ENCODE measurements around the gene CD164L2.
A peak's percentile ranks its signal among the peaks of the same experiment; 100 is the strongest.
"Not testable (repeated sequence)": the region's sequence is repeated elsewhere in the genome, so short reads cannot be mapped to it uniquely, and the experiment has no call there.

CD164L2 gene

DNA sequence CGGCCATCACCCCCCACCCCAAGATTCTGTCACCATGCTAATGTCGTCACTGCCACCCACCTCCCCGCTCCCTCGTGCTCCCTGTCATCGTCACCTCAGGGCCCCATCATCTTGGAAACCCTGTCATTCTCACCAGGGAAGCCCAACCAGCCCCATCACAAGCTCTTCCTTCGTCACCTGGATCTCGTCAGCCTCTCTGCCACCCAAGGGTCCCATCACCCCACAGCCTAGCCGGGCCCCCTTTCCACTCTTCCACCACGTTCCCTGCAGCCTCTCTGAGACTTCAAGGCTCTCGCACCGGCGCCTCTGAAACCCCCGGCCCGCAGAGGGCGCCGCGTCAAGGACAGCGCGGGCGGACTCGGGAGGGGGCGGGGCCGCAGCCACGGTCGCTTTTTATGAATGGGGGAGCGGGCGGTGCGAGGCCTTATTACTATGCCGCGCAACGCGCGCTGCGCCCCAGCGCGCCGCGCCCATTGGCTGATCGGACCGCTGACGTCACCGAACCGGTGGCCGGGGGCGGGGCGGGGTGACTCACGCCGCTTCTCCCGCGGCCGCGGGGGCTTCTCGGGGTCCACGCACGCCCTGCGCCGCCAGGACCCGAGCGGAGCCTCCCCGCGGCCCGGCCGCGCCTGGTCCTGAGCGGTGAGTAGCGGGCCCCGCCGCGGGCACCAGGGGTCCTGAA is 9.1 kb upstream of the CD164L2 start, which contains the start of gene GPR3:
TSS of gene GPR3 (plus strand) at position 527 of the 682 bp plus-strand sequence. CDS start 1,177 bp downstream, outside the sequence.
- Histone ChIP-seq H2AFZ (peak within 1 kb of the TSS; percentile 68), H3K27me3 (ENCODE audit: control insufficient read depth, insufficient read depth, low read length) (no peaks in the 10 kb centered on the region), H3K36me3 (ENCODE audit: control insufficient read depth, insufficient read depth, low read length) (no peaks in the 10 kb centered on the region), H3K4me1 (peaks cover 4% of the 10 kb centered on the region), H3K27ac (peak within 1 kb of the TSS; percentile 71), H3K9ac (no peak within 1 kb of the TSS), H3K79me2 (no peaks in the 10 kb centered on the region), H3K9me3 (ENCODE audit: control insufficient read depth, low read length) (no peaks in the 10 kb centered on the region), H3K4me2 (ENCODE audit: low read length) (peak within 1 kb of the TSS; percentile 88), H3K4me3 (ENCODE audit: low read depth, low read length) (peak within 1 kb of the TSS; percentile 55)
- TF ChIP-seq, protein P1, sequence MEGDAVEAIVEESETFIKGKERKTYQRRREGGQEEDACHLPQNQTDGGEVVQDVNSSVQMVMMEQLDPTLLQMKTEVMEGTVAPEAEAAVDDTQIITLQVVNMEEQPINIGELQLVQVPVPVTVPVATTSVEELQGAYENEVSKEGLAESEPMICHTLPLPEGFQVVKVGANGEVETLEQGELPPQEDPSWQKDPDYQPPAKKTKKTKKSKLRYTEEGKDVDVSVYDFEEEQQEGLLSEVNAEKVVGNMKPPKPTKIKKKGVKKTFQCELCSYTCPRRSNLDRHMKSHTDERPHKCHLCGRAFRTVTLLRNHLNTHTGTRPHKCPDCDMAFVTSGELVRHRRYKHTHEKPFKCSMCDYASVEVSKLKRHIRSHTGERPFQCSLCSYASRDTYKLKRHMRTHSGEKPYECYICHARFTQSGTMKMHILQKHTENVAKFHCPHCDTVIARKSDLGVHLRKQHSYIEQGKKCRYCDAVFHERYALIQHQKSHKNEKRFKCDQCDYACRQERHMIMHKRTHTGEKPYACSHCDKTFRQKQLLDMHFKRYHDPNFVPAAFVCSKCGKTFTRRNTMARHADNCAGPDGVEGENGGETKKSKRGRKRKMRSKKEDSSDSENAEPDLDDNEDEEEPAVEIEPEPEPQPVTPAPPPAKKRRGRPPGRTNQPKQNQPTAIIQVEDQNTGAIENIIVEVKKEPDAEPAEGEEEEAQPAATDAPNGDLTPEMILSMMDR (IDR thresholded peaks at IDR 0.05): peak; percentile 47

DNA sequence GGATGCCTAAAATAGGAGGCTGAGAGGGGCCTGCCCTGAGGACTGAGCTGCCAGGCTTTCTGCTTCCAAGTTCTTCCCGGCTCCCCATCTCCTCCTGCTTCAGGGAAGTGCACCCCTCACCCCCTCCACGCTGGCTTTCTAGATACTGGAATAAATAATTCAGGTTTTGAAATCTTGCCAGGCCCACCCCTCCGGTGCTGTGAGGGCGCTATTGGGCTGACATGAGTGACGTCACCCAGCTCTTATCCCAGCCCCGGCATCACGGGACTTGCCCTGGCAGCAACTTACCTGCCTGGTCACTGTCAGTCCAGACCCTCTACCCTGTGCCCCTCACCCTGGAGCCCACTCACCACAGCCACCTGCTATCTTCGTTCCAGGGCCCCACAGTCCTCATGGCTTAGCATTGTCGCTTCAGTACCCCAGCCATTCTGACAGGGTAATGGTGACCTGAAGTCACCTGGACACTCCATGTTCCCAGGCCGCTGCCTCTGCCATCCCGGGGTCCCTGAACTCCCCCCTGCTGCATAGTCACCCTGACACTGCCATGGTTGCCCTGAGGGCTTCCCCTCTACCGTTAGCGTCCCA is 8.5 kb upstream of the CD164L2 start:
- TF ChIP-seq, protein P1 (IDR thresholded peaks at IDR 0.05): no peak
- Histone ChIP-seq H3K9me3 (ENCODE audit: control insufficient read depth, low read length) (no peaks in the 10 kb centered on the region), H3K4me3 (ENCODE audit: low read depth, low read length) (peak overlapping the region; percentile 55), H3K79me2 (no peaks in the 10 kb centered on the region), H3K4me2 (ENCODE audit: low read length) (peak overlapping the region; percentile 88), H3K4me1 (peaks cover 4% of the 10 kb centered on the region), H3K27ac (peak overlapping the region; percentile 73), H3K36me3 (ENCODE audit: control insufficient read depth, insufficient read depth, low read length) (no peaks in the 10 kb centered on the region), H3K27me3 (ENCODE audit: control insufficient read depth, insufficient read depth, low read length) (no peaks in the 10 kb centered on the region), H2AFZ (peak overlapping the region; percentile 68), H3K9ac (no peak overlapping the region)

DNA sequence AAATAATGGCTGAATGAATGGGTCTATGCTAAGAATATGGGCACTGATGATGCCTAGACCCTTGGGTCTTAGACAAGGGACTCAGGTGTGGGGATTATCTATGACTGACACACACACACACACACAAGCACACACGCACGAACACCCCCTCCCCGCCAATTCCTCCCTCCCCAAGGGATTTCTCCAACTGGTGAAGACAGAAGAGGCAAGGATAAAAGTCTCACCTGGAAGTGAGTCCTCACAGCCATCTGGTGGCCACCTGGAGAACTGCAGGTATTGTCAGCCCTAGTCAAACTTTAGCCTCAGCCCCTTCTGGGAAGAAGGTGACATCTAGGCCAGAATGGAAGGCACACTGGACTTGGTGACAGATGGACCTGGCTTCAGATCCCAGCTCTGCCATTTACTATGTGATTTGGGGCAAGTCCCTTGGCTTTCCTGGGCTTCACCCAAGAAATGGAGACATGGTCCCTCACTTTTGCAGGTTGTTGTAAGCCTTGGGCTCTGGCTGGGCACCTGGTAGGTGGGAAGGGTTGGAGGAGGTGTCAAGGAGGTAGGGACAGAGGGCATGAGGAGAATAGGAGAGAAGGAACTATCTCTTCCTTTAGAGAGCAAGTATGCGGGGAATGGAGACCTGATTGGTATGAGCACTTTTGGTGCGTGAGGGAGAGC is 5.3 kb upstream of the CD164L2 start:
- Histone ChIP-seq H2AFZ (no peak overlapping the region), H3K79me2 (no peaks in the 10 kb centered on the region), H3K27ac (peak overlapping the region; percentile 49), H3K9me3 (ENCODE audit: control insufficient read depth, low read length) (no peaks in the 10 kb centered on the region), H3K27me3 (ENCODE audit: control insufficient read depth, insufficient read depth, low read length) (no peaks in the 10 kb centered on the region), H3K4me1 (peaks cover 4% of the 10 kb centered on the region), H3K4me2 (ENCODE audit: low read length) (no peak overlapping the region), H3K4me3 (ENCODE audit: low read depth, low read length) (no peak overlapping the region), H3K9ac (no peak overlapping the region), H3K36me3 (ENCODE audit: control insufficient read depth, insufficient read depth, low read length) (no peaks in the 10 kb centered on the region)
- TF ChIP-seq, protein P1 (IDR thresholded peaks at IDR 0.05): peak; percentile 78

DNA sequence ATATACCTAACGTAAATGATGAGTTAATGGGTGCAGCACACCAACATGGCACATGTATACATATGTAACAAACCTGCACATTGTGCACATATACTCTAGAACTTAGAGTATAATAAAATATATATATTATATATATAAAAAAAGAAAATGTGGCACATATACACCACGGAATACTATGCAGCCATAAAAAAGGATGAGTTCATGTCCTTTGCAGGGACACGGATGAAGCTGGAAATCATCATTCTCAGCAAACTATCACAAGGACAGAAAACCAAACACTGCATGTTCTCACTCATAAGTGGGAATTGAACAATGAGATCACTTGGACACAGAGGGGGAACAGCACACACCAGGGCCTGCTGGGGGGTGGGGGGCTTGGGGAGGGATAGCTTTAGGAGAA is 1.7 kb upstream of the CD164L2 start:
- H3K4me1 ChIP-seq; H3K79me2 ChIP-seq; H2AFZ ChIP-seq; H3K9ac ChIP-seq; H3K4me2 ChIP-seq (ENCODE audit: low read length); H3K27me3 ChIP-seq (ENCODE audit: control insufficient read depth, insufficient read depth, low read length); H3K27ac ChIP-seq; H3K9me3 ChIP-seq (ENCODE audit: control insufficient read depth, low read length); H3K36me3 ChIP-seq (ENCODE audit: control insufficient read depth, insufficient read depth, low read length); H3K4me3 ChIP-seq (ENCODE audit: low read depth, low read length): not testable (repeated sequence)

DNA sequence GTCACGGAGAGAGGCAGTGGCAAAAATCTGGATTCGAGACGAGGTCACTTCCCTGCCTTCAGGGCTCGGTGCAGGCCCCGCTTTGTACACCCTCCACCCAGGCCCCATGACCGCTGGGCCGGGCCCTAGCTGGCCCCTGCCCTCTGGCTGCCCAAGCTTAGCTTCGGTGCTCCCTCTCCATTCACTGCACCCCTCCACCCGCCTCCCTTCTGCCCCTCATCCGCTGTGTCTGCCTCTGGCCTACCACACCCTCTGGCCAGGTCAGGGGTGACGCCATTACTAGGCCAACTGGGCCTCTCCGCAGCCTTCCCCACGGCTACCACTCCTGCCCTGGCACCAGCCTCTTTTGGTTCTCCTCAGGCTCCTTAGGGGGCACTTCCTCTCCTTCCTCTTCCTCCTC is 528 bp upstream of the CD164L2 start:
- H3K79me2 ChIP-seq: no peaks in the 10 kb centered on the region
- no peaks in the 10 kb centered on the region for H3K4me1 ChIP-seq
- no peaks in the 10 kb centered on the region for H3K36me3 ChIP-seq (ENCODE audit: control insufficient read depth, insufficient read depth, low read length)
- no peak overlapping the region for H3K27ac ChIP-seq
- H3K9me3 ChIP-seq (ENCODE audit: control insufficient read depth, low read length): no peaks in the 10 kb centered on the region
- no peak overlapping the region for H3K4me3 ChIP-seq (ENCODE audit: low read depth, low read length)
- H3K9ac ChIP-seq: no peak overlapping the region
- H3K4me2 ChIP-seq (ENCODE audit: low read length): no peak overlapping the region
- TF ChIP-seq, protein P1 (IDR thresholded peaks at IDR 0.05): no peak
- no peaks in the 10 kb centered on the region for H3K27me3 ChIP-seq (ENCODE audit: control insufficient read depth, insufficient read depth, low read length)
- H2AFZ ChIP-seq: no peak overlapping the region
